T-helper 1 cell treated with Interleukin-12 subunit alpha and Interleukin-12 subunit beta and Interleukin-4 antibody, amounts not matched to agents 30 μg/mL and 1 μg/mL, for 36 hours (primary cell): Measurements from ENCODE around the gene LAD1.

ENCODE experiments used
- H3K27ac Mint-ChIP-seq: one replicate; pipeline ENCODE4 v1.8.0; 2021; ENCODE audit warnings: mild to moderate bottlenecking, mixed read lengths
- H3K27me3 Mint-ChIP-seq: one replicate; pipeline ENCODE4 v1.8.0; 2021; ENCODE audit warnings: low read depth, mixed read lengths
- H3K36me3 Mint-ChIP-seq: one replicate; pipeline ENCODE4 v1.8.0; 2021; ENCODE audit warnings: low read depth, mixed read lengths
- H3K4me1 Mint-ChIP-seq: one replicate; pipeline ENCODE4 v1.8.0; 2021; ENCODE audit warnings: low read depth, mixed read lengths
- H3K4me3 Mint-ChIP-seq: one replicate; pipeline ENCODE4 v1.8.0; 2021; ENCODE audit warnings: mild to moderate bottlenecking, moderate library complexity, mixed read lengths
- H3K9me3 Mint-ChIP-seq: one replicate; pipeline ENCODE4 v1.8.0; 2021; ENCODE audit warnings: mixed read lengths

Gene LAD1, protein sequence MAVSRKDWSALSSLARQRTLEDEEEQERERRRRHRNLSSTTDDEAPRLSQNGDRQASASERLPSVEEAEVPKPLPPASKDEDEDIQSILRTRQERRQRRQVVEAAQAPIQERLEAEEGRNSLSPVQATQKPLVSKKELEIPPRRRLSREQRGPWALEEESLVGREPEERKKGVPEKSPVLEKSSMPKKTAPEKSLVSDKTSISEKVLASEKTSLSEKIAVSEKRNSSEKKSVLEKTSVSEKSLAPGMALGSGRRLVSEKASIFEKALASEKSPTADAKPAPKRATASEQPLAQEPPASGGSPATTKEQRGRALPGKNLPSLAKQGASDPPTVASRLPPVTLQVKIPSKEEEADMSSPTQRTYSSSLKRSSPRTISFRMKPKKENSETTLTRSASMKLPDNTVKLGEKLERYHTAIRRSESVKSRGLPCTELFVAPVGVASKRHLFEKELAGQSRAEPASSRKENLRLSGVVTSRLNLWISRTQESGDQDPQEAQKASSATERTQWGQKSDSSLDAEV

DNA sequence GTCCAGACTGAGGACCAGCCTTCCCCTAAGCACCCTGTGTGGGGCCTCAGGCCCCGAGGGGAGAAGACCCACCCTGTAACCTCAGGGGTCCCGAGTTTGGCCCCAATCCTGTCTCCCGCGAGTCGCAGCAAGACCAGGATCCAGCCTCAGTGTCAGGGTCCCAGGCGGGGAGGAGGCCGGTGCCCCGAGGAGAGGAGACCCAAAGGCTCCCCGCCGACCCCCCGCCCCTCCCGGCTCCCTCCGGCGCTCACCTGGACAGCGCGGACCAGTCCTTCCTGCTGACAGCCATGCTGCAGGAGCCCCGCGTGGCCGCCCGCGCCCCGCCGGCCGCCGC lies at the start of gene LAD1:
Gene LAD1, minus strand, starts transcription at position 307 of the 334 bp plus-strand sequence. Its CDS starts 18 bp downstream, at position 289.
- no peaks in the 10 kb centered on the region for H3K9me3 Mint-ChIP-seq
- H3K27ac Mint-ChIP-seq = no peak within 1 kb of the TSS
- H3K27me3 Mint-ChIP-seq = peaks cover 33% of the 10 kb centered on the region
- no peaks in the 10 kb centered on the region for H3K4me1 Mint-ChIP-seq
- no peak within 1 kb of the TSS for H3K4me3 Mint-ChIP-seq
- no peaks in the 10 kb centered on the region for H3K36me3 Mint-ChIP-seq

DNA sequence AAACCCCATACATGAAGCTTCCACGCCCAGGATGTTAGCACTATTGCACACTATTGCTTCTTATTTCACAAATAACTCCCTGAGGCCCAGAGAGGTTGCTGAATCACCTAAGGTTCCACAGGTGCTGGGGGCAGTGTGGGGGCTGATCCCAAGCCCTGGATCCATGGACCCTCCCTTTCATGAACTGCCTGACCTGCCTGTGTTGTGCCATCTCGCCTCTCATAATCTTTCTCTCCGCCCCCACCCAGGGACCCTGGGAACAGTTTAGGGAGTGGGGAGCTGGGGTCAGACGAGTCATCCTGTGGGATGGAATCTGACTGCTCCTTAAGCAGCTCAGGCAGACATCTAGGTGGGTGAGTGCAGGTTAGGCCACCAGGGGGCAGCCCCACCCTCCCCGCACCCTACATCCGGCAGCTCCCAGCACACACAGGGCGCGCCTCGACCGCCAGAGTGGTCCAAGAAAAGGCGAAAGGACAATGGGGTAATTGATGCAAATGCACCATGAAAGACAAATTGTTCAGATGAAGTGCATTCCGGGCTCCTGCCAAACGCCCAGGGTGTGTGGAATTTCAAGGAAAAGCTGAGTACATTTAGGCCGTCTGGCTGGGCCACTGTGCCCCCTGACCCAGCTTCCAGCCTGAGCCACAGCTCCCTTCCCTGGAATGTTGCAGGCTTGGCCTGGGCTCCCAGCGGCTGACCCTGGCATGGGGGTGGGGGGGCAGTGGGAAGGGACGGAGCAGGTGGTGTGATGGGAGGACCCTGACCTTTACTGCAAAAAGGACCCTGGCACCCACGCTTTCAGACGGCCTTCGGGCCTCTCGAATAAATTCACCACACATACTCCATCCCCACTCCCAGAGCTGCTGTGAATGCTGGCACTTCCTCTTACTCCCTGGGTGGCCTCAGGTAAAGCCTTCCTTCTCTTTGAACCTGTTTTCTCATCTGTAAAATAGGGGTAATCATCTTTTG lies 49.1 kb upstream of the LAD1 start:
- peaks cover 37% of the 10 kb centered on the region for H3K4me1 Mint-ChIP-seq
- no peak overlapping the region for H3K4me3 Mint-ChIP-seq
- no peaks in the 10 kb centered on the region for H3K36me3 Mint-ChIP-seq
- peaks cover 21% of the 10 kb centered on the region for H3K27me3 Mint-ChIP-seq
- H3K9me3 Mint-ChIP-seq = no peaks in the 10 kb centered on the region
- no peak overlapping the region for H3K27ac Mint-ChIP-seq

DNA sequence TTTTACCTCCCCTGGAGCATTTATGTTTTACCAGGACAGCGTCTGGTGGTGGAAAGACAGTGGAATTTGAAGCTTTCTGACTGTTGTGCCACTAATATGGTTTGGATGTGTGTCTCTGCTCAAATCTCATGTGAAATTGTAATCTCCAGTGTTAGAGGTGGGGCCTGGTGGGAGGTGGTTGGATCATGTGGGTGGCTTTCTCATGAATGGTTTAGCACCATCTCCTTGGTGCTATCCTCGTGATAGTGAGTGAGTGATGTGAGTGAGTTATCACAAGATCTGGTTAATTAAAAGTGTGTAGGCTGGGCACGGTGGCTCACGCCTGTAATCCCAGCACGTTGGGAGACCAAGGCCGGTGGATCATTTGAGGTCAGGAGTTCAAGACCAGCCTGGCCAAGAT lies 46.2 kb upstream of the LAD1 start:
- Mint-ChIP-seq H3K27ac (no peak overlapping the region), H3K27me3 (peaks cover 28% of the 10 kb centered on the region)

DNA sequence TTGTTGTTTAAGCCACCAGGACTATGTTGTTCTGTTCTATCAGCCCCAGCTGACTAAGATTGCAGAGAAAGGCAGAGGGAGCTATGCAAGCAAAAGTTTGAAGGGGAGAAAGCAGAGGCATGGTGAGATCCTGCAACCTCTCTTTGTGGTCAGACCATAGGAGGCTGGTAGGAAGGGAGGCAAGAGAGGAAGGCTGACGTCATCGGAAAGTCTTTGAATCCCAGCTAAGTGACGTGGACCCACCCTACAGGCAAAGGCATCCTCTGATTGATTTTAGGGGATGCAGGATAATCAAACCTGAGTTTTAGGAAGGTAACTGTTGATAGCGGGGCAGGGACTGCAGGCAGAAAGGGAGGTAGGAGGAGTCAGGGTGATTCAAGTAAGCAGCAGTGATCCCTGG lies 45.7 kb upstream of the LAD1 start:
- Mint-ChIP-seq H3K4me1 (peaks cover 15% of the 10 kb centered on the region), H3K27me3 (peaks cover 30% of the 10 kb centered on the region), H3K27ac (no peak overlapping the region), H3K4me3 (no peak overlapping the region), H3K36me3 (no peaks in the 10 kb centered on the region), H3K9me3 (no peaks in the 10 kb centered on the region)

More for the DNA sequence above, 46.2 kb upstream of the LAD1 start:
- Mint-ChIP-seq H3K9me3 (no peaks in the 10 kb centered on the region), H3K4me1 (peaks cover 18% of the 10 kb centered on the region), H3K4me3 (no peak overlapping the region), H3K36me3 (no peaks in the 10 kb centered on the region)

DNA sequence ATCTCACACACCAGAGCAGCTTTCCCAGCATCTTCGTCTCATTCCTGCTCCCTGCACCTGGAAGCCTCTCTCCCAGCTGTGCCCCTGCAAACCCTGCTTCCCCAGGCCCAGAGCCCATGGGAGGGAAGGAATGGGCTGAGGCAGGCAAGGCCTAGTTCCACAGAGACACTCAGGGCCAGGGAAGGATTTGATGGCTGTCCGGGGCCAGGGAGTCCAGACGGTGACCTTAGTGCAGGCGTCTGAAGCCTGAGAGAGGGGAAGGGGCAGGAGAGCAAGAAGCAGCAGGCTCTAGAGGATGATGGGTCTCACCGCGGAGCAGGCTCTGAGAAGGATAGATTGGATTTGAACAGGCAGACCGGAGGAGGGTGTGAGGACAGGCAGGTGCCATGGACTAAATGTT lies 44.6 kb upstream of the LAD1 start:
- Mint-ChIP-seq H3K4me1 (peaks cover 15% of the 10 kb centered on the region), H3K27me3 (peaks cover 36% of the 10 kb centered on the region), H3K4me3 (no peak overlapping the region), H3K9me3 (no peaks in the 10 kb centered on the region), H3K27ac (no peak overlapping the region), H3K36me3 (no peaks in the 10 kb centered on the region)

DNA sequence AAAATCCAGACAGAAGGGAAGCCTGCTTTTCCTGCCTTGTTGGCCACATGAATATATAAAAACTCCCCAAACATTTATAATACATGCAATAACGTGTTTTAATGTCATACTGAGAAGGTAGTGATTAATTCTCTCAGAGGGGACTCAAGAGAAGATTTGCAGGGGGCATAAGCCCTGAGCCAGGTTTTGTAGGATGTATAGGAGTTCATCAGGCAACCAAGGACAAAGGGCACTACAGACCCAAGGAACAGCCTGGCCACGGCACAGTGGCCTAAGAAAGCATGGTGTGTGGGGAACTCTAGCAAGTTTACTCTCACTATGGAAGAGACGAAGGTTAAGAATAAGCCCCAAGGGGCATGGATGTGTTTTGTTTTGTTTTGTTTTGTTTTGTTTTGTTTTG lies 37.8 kb upstream of the LAD1 start:
- H3K27me3 Mint-ChIP-seq = peaks cover 39% of the 10 kb centered on the region
- no peak overlapping the region for H3K27ac Mint-ChIP-seq
- H3K36me3 Mint-ChIP-seq = no peaks in the 10 kb centered on the region

DNA sequence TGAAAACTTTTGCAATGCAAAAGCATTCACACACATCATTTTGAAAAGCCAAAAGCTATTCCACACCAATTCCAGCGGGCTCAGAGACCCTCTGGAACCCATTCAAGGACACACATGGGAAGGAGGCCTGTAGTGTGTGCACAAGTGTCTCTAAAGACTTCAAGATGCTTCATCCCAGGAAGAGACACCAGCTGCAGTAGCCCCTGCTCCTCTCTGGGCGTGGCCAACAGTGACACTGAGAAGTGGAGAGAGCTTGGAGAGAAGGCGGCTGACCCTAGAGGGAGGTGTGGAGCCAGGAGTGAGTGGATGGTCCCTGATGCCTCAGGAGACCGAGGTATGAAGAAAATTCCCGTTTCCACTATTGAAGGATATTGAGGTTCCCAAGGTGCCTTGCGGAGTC lies 37.3 kb upstream of the LAD1 start:
- H3K4me3 Mint-ChIP-seq = no peak overlapping the region
- H3K4me1 Mint-ChIP-seq = peaks cover 4% of the 10 kb centered on the region
- H3K9me3 Mint-ChIP-seq = no peaks in the 10 kb centered on the region
- no peaks in the 10 kb centered on the region for H3K36me3 Mint-ChIP-seq
- peaks cover 33% of the 10 kb centered on the region for H3K27me3 Mint-ChIP-seq
- H3K27ac Mint-ChIP-seq = no peak overlapping the region

More for the DNA sequence above, 37.8 kb upstream of the LAD1 start:
- H3K4me3 Mint-ChIP-seq = no peak overlapping the region
- H3K4me1 Mint-ChIP-seq = peaks cover 4% of the 10 kb centered on the region
- no peaks in the 10 kb centered on the region for H3K9me3 Mint-ChIP-seq

DNA sequence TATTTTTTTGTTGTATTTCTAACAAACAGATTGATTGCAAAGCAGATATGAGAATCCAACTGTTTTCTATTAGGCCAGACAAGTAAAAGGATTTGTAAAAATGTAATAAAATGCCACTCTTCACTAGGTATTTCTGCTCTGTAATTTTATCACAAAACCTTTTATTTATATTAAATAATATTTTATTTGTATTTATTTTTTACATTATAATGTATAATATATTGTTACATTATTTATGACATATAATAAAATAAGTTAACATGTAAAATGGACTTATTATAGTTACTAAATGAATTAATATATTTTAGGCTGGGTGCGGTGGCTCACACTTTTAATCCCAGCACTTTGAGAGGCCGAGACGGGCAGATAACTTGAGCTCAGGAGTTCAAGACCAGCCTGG lies 35.1 kb upstream of the LAD1 start:
- no peak overlapping the region for H3K4me3 Mint-ChIP-seq
- H3K4me1 Mint-ChIP-seq = peaks cover 4% of the 10 kb centered on the region
- H3K27ac Mint-ChIP-seq = no peak overlapping the region
- peaks cover 25% of the 10 kb centered on the region for H3K27me3 Mint-ChIP-seq
- no peaks in the 10 kb centered on the region for H3K36me3 Mint-ChIP-seq
- H3K9me3 Mint-ChIP-seq = no peaks in the 10 kb centered on the region

DNA sequence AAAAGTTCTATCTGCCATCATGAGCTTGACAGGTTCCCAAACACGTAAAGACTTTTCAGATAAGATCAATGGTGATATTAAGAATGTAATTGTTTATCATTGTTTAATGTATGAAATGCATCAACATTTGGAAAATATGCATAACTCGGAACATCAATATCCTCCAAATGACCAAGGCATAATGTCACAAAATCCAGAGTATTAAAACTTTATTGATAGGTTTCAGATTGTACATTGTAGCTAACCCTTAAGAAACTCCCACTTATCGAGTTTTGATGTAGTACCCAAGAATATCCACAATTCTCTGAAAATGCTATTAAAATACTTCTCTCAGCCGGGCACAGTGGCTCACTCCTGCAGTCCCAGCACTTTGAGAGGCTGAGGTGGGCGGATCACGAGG lies 34.5 kb upstream of the LAD1 start:
- Mint-ChIP-seq H3K9me3 (no peaks in the 10 kb centered on the region), H3K4me1 (peaks cover 4% of the 10 kb centered on the region), H3K27ac (no peak overlapping the region), H3K27me3 (peaks cover 25% of the 10 kb centered on the region), H3K4me3 (no peak overlapping the region), H3K36me3 (no peaks in the 10 kb centered on the region)

DNA sequence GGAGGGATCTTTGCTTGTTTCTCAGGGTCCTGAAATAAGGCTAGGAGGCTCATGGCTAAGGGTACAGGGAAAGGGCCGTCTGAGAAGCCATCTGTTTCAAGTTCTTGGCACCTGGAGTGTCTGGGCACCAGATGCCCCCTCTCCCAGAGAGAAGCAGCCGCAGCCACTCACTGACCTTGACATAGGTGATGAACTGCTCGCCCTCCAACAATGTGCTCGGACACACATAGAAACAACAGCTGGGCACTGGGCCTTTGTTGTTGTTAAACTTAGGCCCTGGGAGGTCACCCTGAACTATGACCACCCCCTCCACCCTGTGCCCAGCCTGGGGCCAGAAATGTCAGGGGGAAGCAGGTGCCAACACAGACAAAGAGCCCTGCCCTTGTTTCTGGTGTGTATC lies 31.7 kb upstream of the LAD1 start:
- Mint-ChIP-seq H3K9me3 (no peaks in the 10 kb centered on the region), H3K4me1 (peaks cover 3% of the 10 kb centered on the region), H3K27me3 (peaks cover 10% of the 10 kb centered on the region), H3K4me3 (no peak overlapping the region), H3K27ac (no peak overlapping the region), H3K36me3 (no peaks in the 10 kb centered on the region)

DNA sequence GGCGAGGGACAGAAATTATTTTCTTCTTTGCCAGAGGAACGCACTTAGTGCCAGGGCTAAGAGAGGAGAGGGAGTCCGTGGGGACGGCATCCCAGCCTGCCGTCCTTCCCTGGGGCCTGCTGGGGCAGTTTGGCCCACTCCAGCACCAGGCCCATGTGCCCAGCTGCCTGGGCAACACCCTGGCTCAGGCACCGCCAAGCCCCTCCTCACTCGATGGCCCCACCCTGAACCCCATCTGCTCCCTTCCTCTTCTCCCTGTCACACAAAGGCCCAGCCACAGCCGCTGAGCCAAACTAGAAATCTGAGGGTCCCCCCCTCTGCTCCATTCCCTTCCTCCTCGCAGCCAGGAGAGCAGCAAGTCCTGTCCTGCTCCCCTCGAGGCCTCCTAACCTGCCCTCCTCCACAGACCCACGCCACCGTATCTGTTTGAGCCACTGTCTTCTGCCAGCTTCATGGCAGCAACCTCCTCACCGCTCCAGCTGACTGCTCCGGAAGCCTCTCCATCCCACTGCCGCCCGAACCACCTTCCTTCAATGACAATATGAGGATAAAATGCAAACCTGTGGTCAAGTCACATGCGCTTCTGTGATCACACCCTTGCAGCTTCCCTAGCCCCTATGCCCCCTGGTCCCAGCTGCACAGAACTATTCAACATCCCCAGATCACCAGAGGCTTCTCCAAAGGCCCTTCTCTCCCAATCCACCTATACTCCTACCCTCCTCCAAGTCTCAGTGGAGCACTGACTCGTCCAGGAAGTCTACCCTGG lies 30.8 kb upstream of the LAD1 start:
- H3K27me3 Mint-ChIP-seq = peaks cover 7% of the 10 kb centered on the region
- peaks cover 2% of the 10 kb centered on the region for H3K4me1 Mint-ChIP-seq
- no peaks in the 10 kb centered on the region for H3K36me3 Mint-ChIP-seq
- no peak overlapping the region for H3K27ac Mint-ChIP-seq
- no peak overlapping the region for H3K4me3 Mint-ChIP-seq
- H3K9me3 Mint-ChIP-seq = no peaks in the 10 kb centered on the region

DNA sequence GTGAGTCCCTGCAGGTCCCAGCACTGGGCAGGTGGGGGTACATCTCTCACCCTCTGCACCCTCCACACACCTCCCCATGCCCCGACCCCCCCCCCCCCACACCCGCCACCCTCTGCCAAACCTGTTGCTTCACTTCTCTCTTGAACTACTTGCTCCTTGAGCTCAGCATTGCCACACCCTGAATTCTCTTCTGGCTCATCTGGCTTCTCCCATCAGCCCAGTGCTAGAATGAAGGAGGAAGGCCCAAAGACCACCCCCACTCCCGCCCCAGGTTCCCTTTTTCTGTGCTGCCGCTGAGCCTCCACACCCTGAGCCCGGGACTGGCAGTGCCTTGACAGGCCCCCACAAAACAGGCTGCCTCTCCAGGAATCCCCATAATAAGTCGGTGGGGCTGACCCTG lies 28.8 kb upstream of the LAD1 start:
- Mint-ChIP-seq H3K27ac (no peak overlapping the region), H3K4me3 (no peak overlapping the region), H3K4me1 (peaks cover 2% of the 10 kb centered on the region), H3K27me3 (peaks cover 7% of the 10 kb centered on the region), H3K9me3 (no peaks in the 10 kb centered on the region), H3K36me3 (no peaks in the 10 kb centered on the region)

DNA sequence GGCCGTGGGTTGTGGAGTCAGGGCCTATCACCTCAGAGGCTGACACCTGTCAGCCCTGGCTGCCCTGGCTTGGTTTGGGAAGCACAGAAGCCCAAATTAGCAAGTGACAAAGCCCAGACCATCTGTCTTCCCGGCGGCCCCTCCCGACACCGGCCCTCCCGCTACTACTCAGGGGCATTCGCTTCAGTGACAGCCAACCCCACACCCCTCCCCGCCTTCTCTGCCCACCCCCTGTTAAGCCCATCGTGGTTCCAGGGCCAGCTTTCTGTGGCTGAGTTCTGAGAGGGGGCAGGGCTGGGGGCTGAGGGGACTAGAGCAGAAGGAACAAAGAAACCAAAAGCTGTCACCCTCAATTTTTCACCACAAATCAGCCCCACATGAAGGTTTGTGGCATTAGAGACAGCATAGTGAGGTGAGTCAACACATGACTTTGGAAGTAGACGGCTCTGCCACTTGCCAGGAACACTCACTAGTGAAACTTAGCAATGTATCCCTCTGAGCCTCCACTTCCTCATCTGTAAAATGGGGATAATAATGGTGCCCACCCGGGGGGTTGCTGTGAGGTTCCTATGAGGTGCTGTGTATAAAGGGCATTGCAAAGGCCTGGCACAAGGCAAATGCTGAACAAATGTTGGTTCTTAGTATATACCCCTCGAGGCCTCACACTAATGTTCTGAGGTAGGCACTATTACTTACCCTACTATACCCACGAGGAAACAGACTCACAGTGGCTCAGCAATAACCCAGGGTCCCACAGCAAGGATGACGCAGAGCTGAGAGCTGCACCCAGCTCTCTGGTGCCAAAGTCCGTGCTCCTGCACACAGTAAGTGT lies 27.6 kb upstream of the LAD1 start:
- H3K27ac Mint-ChIP-seq = no peak overlapping the region
- peaks cover 7% of the 10 kb centered on the region for H3K27me3 Mint-ChIP-seq

More for the DNA sequence above, 27.6 kb upstream of the LAD1 start:
- H3K9me3 Mint-ChIP-seq = no peaks in the 10 kb centered on the region
- peaks cover 2% of the 10 kb centered on the region for H3K4me1 Mint-ChIP-seq
- no peaks in the 10 kb centered on the region for H3K36me3 Mint-ChIP-seq
- no peak overlapping the region for H3K4me3 Mint-ChIP-seq
